ENCODE results near the gene NSMCE1. TPM values are rescaled to one million over a fixed set of nuclear protein-coding genes. Genes with fewer than 3 reads are reported as not detected.
"Not testable (repeated sequence)": the region's sequence is repeated elsewhere in the genome, so short reads cannot be mapped to it uniquely, and the experiment has no call there.

NSMCE1 gene
- total RNA-seq, 1 experiment from 2014 or later: 106 TPM

GRCh38 chr16:27281243-27281642 lies 12.7 kb upstream of the NSMCE1 start:
- Mint-ChIP-seq H3K36me3 (ENCODE audit: insufficient read depth, unreplicated experiment) (no peaks in the 10 kb centered on the region), H3K27me3 (ENCODE audit: insufficient read depth, unreplicated experiment) (no peaks in the 10 kb centered on the region), H3K9me3 (ENCODE audit: unreplicated experiment) (no peaks in the 10 kb centered on the region), H3K4me1 (ENCODE audit: insufficient read depth, unreplicated experiment) (peaks cover 4% of the 10 kb centered on the region), H3K4me3 (ENCODE audit: unreplicated experiment) (no peak overlapping the region), H3K27ac (ENCODE audit: low read depth, unreplicated experiment) (no peak overlapping the region)
- no peak for TF ChIP-seq CTCF (IDR thresholded peaks at IDR 0.05; ENCODE audit: unreplicated experiment)
- ChIA-PET POLR2A (interaction anchor here (1.5 kb wide), 1 partner anchor 17 kb away, joined by 3 read pairs; no protein-coding TSS in a partner anchor), CTCF (interaction anchor here (0.6 to 0.7 kb wide), 3 partner anchors 8 to 41 kb away, joined by 3 read pairs; no protein-coding TSS in a partner anchor)
- BruUV-seq (replicated peaks): no TSS peak
- no peak for DNase-seq (ENCODE audit: unreplicated experiment)
- intact Hi-C loops (cut with micrococcal nuclease): no loop called here

GRCh38 chr16:27275394-27275793 lies 6.8 kb upstream of the NSMCE1 start:
- intact Hi-C loops (cut with micrococcal nuclease): no loop called here
- Mint-ChIP-seq H3K27me3 (ENCODE audit: insufficient read depth, unreplicated experiment) (no peaks in the 10 kb centered on the region), H3K4me3 (ENCODE audit: unreplicated experiment) (no peak overlapping the region), H3K27ac (ENCODE audit: low read depth, unreplicated experiment) (no peak overlapping the region), H3K36me3 (ENCODE audit: insufficient read depth, unreplicated experiment) (no peaks in the 10 kb centered on the region), H3K9me3 (ENCODE audit: unreplicated experiment) (peaks cover 8% of the 10 kb centered on the region), H3K4me1 (ENCODE audit: insufficient read depth, unreplicated experiment) (no peaks in the 10 kb centered on the region)
- DNase-seq (ENCODE audit: unreplicated experiment): no peak
- ChIA-PET POLR2A (interaction anchor here (1.1 kb wide), 1 partner anchor 42 kb away, joined by 3 read pairs; no protein-coding TSS in a partner anchor), CTCF (interaction anchor here (2.4 kb wide), 1 partner anchor 41 kb away, joined by 6 read pairs; no protein-coding TSS in a partner anchor)
- no TSS peak for BruUV-seq (replicated peaks)
- no peak for TF ChIP-seq CTCF (IDR thresholded peaks at IDR 0.05; ENCODE audit: unreplicated experiment)

GRCh38 chr16:27274424-27274874 lies 5.9 kb upstream of the NSMCE1 start:
- intact Hi-C loops (cut with micrococcal nuclease); H3K27ac Mint-ChIP-seq (ENCODE audit: low read depth, unreplicated experiment); H3K4me3 Mint-ChIP-seq (ENCODE audit: unreplicated experiment); H3K9me3 Mint-ChIP-seq (ENCODE audit: unreplicated experiment); DNase-seq (ENCODE audit: unreplicated experiment); H3K4me1 Mint-ChIP-seq (ENCODE audit: insufficient read depth, unreplicated experiment); BruUV-seq (replicated peaks); H3K36me3 Mint-ChIP-seq (ENCODE audit: insufficient read depth, unreplicated experiment); H3K27me3 Mint-ChIP-seq (ENCODE audit: insufficient read depth, unreplicated experiment): not testable (repeated sequence)
- ChIA-PET POLR2A (interaction anchor here (0.8 to 1.7 kb wide), 2 partner anchors 9 to 70 kb away, joined by 3 to 4 read pairs; no protein-coding TSS in a partner anchor), CTCF (interaction anchor here (0.6 to 2.4 kb wide), 5 partner anchors 10 to 75 kb away, joined by 3 to 6 read pairs (median 3); no protein-coding TSS in a partner anchor)

DNA sequence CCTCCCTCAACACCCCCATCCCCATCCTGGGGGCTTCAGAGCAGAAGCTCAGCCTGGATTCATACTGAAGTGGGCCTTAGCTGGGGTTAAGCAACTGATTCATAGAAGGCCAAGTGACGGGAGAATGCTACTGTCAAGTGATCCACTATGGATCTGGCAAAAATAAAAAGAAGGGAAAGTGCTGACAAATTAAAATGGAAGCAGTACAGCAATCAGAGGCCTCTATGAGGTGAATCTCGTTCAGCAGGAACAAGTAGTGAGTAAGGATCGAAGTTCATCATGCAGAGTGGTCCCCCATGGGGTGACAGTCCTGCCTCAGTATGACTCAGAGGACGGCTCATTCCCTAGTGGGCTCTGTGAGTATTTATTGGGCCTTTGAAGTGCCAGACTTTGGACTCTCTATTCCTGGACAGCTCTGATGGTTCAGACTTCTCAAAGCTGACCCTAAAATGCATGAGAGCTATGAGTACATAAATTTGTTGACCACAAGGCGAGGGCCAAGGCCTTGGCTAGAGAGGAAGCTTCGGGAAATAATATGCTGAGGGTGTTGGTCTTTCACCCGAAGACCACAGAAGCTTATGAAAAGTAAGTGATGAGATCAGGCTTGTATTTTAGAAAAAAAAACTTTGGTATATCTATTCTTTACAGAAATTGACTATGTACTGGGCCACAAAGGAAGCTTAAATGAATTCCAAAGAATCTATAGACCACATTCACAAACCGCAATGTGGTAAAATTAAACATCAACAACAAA lies 5.3 kb upstream of the NSMCE1 start:
- intact Hi-C loops (cut with micrococcal nuclease): no loop called here
- Mint-ChIP-seq H3K9me3 (ENCODE audit: unreplicated experiment) (peaks cover 8% of the 10 kb centered on the region), H3K27ac (ENCODE audit: low read depth, unreplicated experiment) (no peak overlapping the region), H3K4me3 (ENCODE audit: unreplicated experiment) (no peak overlapping the region), H3K36me3 (ENCODE audit: insufficient read depth, unreplicated experiment) (no peaks in the 10 kb centered on the region), H3K27me3 (ENCODE audit: insufficient read depth, unreplicated experiment) (no peaks in the 10 kb centered on the region), H3K4me1 (ENCODE audit: insufficient read depth, unreplicated experiment) (peaks cover 6% of the 10 kb centered on the region)
- CTCF ChIA-PET: interaction anchor here (0.6 to 2.4 kb wide), 5 partner anchors 10 to 76 kb away, joined by 3 to 6 read pairs (median 3); no protein-coding TSS in a partner anchor
- no TSS peak for BruUV-seq (replicated peaks)
- POLR2A ChIA-PET: interaction anchor here (0.8 to 1.7 kb wide), 2 partner anchors 10 to 70 kb away, joined by 3 to 4 read pairs; no protein-coding TSS in a partner anchor
- DNase-seq (ENCODE audit: unreplicated experiment): no peak
- TF ChIP-seq CTCF (IDR thresholded peaks at IDR 0.05; ENCODE audit: unreplicated experiment): no peak

Data from MCF 10A (cell line).